Activated naive CD8-positive, alpha-beta T cell treated with anti-CD3 and anti-CD28 coated beads, Interleukin-2, amount 50 U/mL, for 16 hours (primary cell): ENCODE measurements around the gene FGF1.

Experiments used
- DNase-seq: peaks from one replicate; pipeline ENCODE4 v3.0.0-alpha.2; 2020; ENCODE audit warnings: low read depth, low spot score

The FGF1 gene

GRCh38 chr5:142697356-142698255 lies 11.7 kb upstream of the FGF1 start:
- DNase-seq: no peak

- no peak for DNase-seq
These were observed 10.5 kb upstream of the FGF1 start for GRCh38 chr5:142696379-142696778.

GRCh38 chr5:142694092-142694856 lies 8.4 kb upstream of the FGF1 start:
- no peak for DNase-seq

- no peak for DNase-seq
These were observed 6.5 kb upstream of the FGF1 start for GRCh38 chr5:142692321-142692894.

- no peak for DNase-seq
These were observed 4.8 kb upstream of the FGF1 start for GRCh38 chr5:142690667-142691066.

- no peak for DNase-seq
These were observed 3.2 kb upstream of the FGF1 start for GRCh38 chr5:142689081-142689480.

GRCh38 chr5:142688281-142688989 lies 2.5 kb upstream of the FGF1 start:
- no peak for DNase-seq

GRCh38 chr5:142686968-142687367 lies 1.1 kb upstream of the FGF1 start:
- DNase-seq: no peak

GRCh38 chr5:142686210-142686734 lies 382 bp upstream of the FGF1 start:
- DNase-seq: no peak

GRCh38 chr5:142684508-142685041 lies 1.3 kb downstream of the FGF1 start:
- no peak for DNase-seq

GRCh38 chr5:142683881-142684505 lies 1.9 kb downstream of the FGF1 start:
- no peak for DNase-seq

- no peak for DNase-seq
These were observed 2.8 kb downstream of the FGF1 start for GRCh38 chr5:142683116-142683515.

GRCh38 chr5:142680605-142681259 lies 5.2 kb downstream of the FGF1 start:
- no peak for DNase-seq

- DNase-seq: no peak
These were observed 6.1 kb downstream of the FGF1 start for GRCh38 chr5:142679744-142680143.

GRCh38 chr5:142678529-142678928 lies 7.4 kb downstream of the FGF1 start:
- no peak for DNase-seq

GRCh38 chr5:142677198-142677597 lies 8.7 kb downstream of the FGF1 start:
- DNase-seq: no peak

GRCh38 chr5:142676318-142676717 lies 9.6 kb downstream of the FGF1 start:
- DNase-seq: no peak

GRCh38 chr5:142674531-142675469 lies 11.1 kb downstream of the FGF1 start:
- no peak for DNase-seq

GRCh38 chr5:142671801-142672200 lies 14.1 kb downstream of the FGF1 start:
- no peak for DNase-seq
